Erythroblast (primary cell): ENCODE measurements around the gene TTLL9.

Source experiments
- GATA1 ChIP-seq: IDR thresholded peaks from 2 replicates; pipeline ENCODE4 v1.6.1; 2011; ENCODE audit warnings: low read depth, mild to moderate bottlenecking, control low read depth, low read length, moderate library complexity
- POLR2A ChIP-seq: IDR thresholded peaks from 2 replicates; pipeline ENCODE4 v1.6.1; 2011; ENCODE audit warnings: mild to moderate bottlenecking, low read length

DNA sequence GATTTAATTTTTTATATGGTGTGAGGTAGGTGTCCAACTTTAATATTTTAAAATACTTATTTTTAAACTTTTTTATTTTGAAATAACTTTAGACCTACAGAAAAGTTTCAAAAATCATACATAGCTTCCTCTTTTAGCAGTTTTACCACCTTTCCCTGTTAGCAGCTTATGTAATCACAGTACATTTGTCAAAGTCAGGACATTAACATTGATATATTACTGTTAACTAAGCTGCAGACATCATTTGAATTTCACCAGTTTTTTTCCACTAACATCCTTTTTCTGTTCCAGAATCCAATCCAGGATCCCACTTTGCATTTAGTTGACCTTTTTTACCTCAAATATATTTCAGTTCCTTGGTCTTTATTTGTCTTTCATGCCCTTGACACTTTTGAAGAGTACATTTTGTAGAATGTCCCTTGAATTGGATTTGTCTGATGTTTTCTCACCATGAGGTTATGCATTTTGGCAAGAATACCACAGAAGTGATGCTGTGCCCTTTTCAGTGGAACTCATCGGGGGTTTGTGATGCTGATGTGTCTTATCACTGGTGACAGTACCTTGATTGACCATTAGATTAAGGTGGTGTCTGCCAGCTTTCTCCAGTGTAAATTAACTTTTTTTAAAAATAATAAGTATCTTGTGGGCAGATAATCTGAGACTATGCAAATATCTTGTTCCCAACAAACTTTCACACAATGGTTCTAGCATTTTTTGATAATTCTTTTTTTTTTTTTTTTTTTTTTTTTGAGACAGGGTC is 33.4 kb downstream of the TTLL9 start:
- TF ChIP-seq POLR2A = no peak
- TF ChIP-seq GATA1 = no peak
